ENCODE results near the gene HTR1D.

DNA sequence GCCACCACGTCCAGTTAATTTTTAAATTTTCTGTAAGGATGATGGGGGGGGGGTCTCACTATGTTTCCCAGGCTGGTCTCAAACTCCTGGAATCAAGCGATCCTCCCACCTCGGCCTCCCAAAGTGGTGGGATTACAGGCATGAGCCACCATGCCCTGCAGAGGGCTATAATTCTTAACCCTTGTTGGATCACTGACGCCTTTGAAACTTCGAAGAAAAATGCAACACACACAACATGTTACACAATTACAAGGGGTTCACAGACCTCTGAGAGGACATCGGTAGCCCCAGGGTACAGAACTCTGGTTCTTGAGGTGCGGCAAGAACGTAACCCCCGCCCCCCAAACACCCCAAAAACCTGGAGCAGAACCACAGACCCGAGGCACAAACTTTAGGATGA lies 40.3 kb downstream of the HTR1D start:
- TF ChIP-seq CTCF (IDR thresholded peaks at IDR 0.05): no peak
- TF ChIP-seq POLR2AphosphoS5 (IDR thresholded peaks at IDR 0.05; ENCODE audit: insufficient read depth in 1 of 2, low read depth in 1 of 2): no peak
